Gastrocnemius medialis (tissue), 4 donors: ENCODE measurements around the gene GLOD4. TPM values are rescaled to one million over a fixed set of nuclear protein-coding genes. Genes with fewer than 3 reads are reported as not detected.
A peak's percentile ranks its signal among the peaks of the same experiment; 100 is the strongest.
"Not testable (repeated sequence)": the region's sequence is repeated elsewhere in the genome, so short reads cannot be mapped to it uniquely, and the experiment has no call there.

ENCODE experiments used
- ATAC-seq, 2 donors: fragments of 150-250 bp; one replicate each; pipeline ENCODE4 v1.9.1; 2016
- DNase-seq, 2 donors: peaks; one replicate each; pipeline ENCODE4 v3.0.0-alpha.2; 2019
- H3K27ac ChIP-seq, 4 donors: fragments of 200-600 bp; sonication (generic); 1 replicate in 1 of 4; 2 replicates in 3 of 4; pipeline ENCODE4 v1.5.1; 2016 to 2018; ENCODE audit warnings: mild to moderate bottlenecking in 2 of 4, moderate library complexity in 1 of 4
- H3K27me3 ChIP-seq, 3 donors: fragments of 200-600 bp; sonication (generic) in 2 of 3; 1 replicate in 1 of 3; 2 replicates in 2 of 3; pipeline versions ENCODE4 v1.5.1 to v1.6.0; 2016 to 2019; ENCODE audit warnings: mild to moderate bottlenecking in 1 of 3, moderate library complexity in 1 of 3
- H3K36me3 ChIP-seq, 2 donors: fragments of 200-600 bp; sonication (generic) in 1 of 2; one replicate each; pipeline ENCODE4 v1.5.1; 2017 to 2018
- H3K4me1 ChIP-seq, 2 donors: fragments of 200-600 bp; sonication (generic) in 1 of 2; one replicate each; pipeline ENCODE4 v1.5.1; 2016 to 2017; ENCODE audit warnings: mild to moderate bottlenecking in 2 of 2
- H3K4me3 ChIP-seq, 4 donors: fragments of 200-600 bp; sonication (generic) in 3 of 4; 1 replicate in 1 of 4; 2 replicates in 3 of 4; pipeline ENCODE4 v1.5.1; 2016 to 2019; ENCODE audit warnings: mild to moderate bottlenecking in 2 of 4
- H3K9me3 ChIP-seq, 3 donors: fragments of 200-600 bp; sonication (generic) in 2 of 3; 1 replicate in 1 of 3; 2 replicates in 2 of 3; pipeline ENCODE4 v1.5.1; 2016 to 2019
- CTCF ChIP-seq, 5 experiments: fragments of 450-650 bp in 3 of 5; fragments of 200-600 bp in 2 of 5; sonication (generic) in 2 of 5; IDR thresholded peaks in 4 of 5; conservative IDR thresholded peaks in 1 of 5; 1 replicate in 4 of 5; 2 replicates in 1 of 5; pipeline ENCODE4 v1.5.1; 2016 to 2019; ENCODE audit warnings: antibody characterized with exemption in 5 of 5, mild to moderate bottlenecking in 3 of 5, moderate library complexity in 3 of 5
- POLR2A ChIP-seq, 2 donors: fragments of 450-650 bp; IDR thresholded peaks; one replicate each; pipeline ENCODE4 v1.6.1; 2017; ENCODE audit warnings: antibody characterized with exemption in 2 of 2, mild to moderate bottlenecking in 2 of 2, moderate library complexity in 2 of 2
- in situ Hi-C, 4 donors: fragments of 200-750 bp; cut with MboI; loops; one replicate each; pipeline versions ENCODE4 v1.15.0 to v1.8.0; 2017; ENCODE audit warnings: low sequenced_read_pairs in 4 of 4
- intact Hi-C: fragments of 100-400 bp; cut with DNase I; formaldehyde crosslinking; loops from one replicate; pipeline ENCODE4 v1.15.1; 2023; ENCODE audit warnings: low total_unique reads
- total RNA-seq, 4 donors: library from RNA; depleted of rRNA; stranded (reverse); fragments of >200 nt; gene quantifications; one replicate each; pipeline versions ENCODE4 v1.1.0 to v1.2.3, GENCODE V29; 2016

Gene GLOD4
- total RNA-seq, 4 donors from 2014 or later = 17.6 to 38.1 (median 22.8) TPM

GRCh38 chr17:760371-760770 is 21.7 kb downstream of the GLOD4 start:
- no peaks in the 10 kb centered on the region for H3K27me3 ChIP-seq
- H3K36me3 ChIP-seq = peaks cover 0 to 43% of the 10 kb centered on the region in 2 donors
- in situ Hi-C loops (no loop called here), intact Hi-C loops (no loop called here)
- H3K4me1 ChIP-seq = no peaks in the 10 kb centered on the region
- H3K27ac ChIP-seq = no peak overlapping the region
- H3K4me3 ChIP-seq = no peak overlapping the region
- no peaks in the 10 kb centered on the region for H3K9me3 ChIP-seq
- no peak for DNase-seq
- TF ChIP-seq POLR2A (IDR thresholded peaks at IDR 0.05) (no peak), CTCF (IDR thresholded peaks at IDR 0.05 in 4 of 5, conservative IDR thresholded peaks at IDR 0.05 in 1 of 5) (no peak)
- ATAC-seq = no peak

- H3K36me3 ChIP-seq = peaks cover 0 to 43% of the 10 kb centered on the region in 2 donors
- no peaks in the 10 kb centered on the region for H3K27me3 ChIP-seq
- no peaks in the 10 kb centered on the region for H3K9me3 ChIP-seq
- H3K4me1 ChIP-seq = no peaks in the 10 kb centered on the region
- TF ChIP-seq POLR2A (IDR thresholded peaks at IDR 0.05) (no peak), CTCF (IDR thresholded peaks at IDR 0.05 in 4 of 5, conservative IDR thresholded peaks at IDR 0.05 in 1 of 5) (no peak)
- DNase-seq (no peak), ATAC-seq (no peak)
- intact Hi-C loops (no loop called here), in situ Hi-C loops (no loop called here)
- no peak overlapping the region for H3K27ac ChIP-seq
- no peak overlapping the region for H3K4me3 ChIP-seq
These were observed 22.1 kb downstream of the GLOD4 start for GRCh38 chr17:759964-760363.

DNA sequence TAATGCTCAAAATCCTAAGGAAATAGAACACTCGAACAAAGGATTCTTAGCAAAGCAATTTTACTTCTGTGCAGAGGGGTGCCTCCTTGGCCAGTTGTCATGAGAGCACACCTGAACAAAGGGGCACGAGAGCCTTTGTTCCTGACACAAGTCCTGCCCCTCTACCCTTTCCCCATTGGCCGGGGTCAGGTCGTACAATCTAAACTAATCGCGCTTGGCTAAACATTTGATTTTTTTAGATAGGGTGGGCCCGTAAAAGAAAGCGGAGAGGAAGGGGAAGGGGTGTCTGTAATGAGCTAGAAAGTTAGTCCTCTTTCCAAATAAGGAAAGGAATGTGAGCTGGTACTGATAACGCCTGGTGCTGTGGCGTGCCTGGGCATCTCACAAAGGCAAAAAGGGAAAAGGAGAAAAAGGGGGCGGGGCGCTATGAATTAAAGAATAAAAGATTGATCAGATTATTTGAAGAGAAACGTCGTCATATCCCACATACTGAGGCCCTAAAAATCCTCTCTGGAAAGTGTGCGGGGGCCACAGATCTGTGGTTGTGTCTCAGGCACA is 26.0 kb downstream of the GLOD4 start:
- H3K4me3 ChIP-seq, intact Hi-C loops, H3K9me3 ChIP-seq, DNase-seq, in situ Hi-C loops, H3K27ac ChIP-seq, H3K27me3 ChIP-seq, ATAC-seq: not testable (repeated sequence)
- Histone ChIP-seq H3K4me1 (peaks cover 4 to 11% of the 10 kb centered on the region in 2 donors), H3K36me3 (peaks cover 0 to 21% of the 10 kb centered on the region in 2 donors)

GRCh38 chr17:755319-755961 is 26.6 kb downstream of the GLOD4 start:
- H3K9me3 ChIP-seq, ATAC-seq, intact Hi-C loops, H3K4me3 ChIP-seq, DNase-seq, H3K27ac ChIP-seq, H3K27me3 ChIP-seq, in situ Hi-C loops: not testable (repeated sequence)
- peaks cover 10 to 17% of the 10 kb centered on the region in 2 donors for H3K4me1 ChIP-seq
- peaks cover 0 to 15% of the 10 kb centered on the region in 2 donors for H3K36me3 ChIP-seq

GRCh38 chr17:753418-753817 is 28.7 kb downstream of the GLOD4 start:
- in situ Hi-C loops = no loop called here

More at GRCh38 chr17:753418-753817, 28.7 kb downstream of the GLOD4 start:
- no peak for DNase-seq
- peak overlapping the region in 1 of 4 donors; percentile 31 for H3K27ac ChIP-seq
- intact Hi-C loops = loop anchor here (5.0 kb wide), 1 partner anchor 606 kb away; no protein-coding TSS in a partner anchor
- no peaks in the 10 kb centered on the region for H3K9me3 ChIP-seq
- ATAC-seq = no peak
- H3K27me3 ChIP-seq = no peaks in the 10 kb centered on the region
- no peak for TF ChIP-seq POLR2A (IDR thresholded peaks at IDR 0.05)
- no peak for TF ChIP-seq CTCF (IDR thresholded peaks at IDR 0.05 in 4 of 5, conservative IDR thresholded peaks at IDR 0.05 in 1 of 5)
- H3K36me3 ChIP-seq = peaks cover 0 to 3% of the 10 kb centered on the region in 2 donors
- no peak overlapping the region for H3K4me3 ChIP-seq
- peaks cover 12 to 19% of the 10 kb centered on the region in 2 donors for H3K4me1 ChIP-seq
